NCI-H2171 (cell line): Measurements from ENCODE around the gene CPT1A.
A peak's percentile ranks its signal among the peaks of the same experiment; 100 is the strongest.
"Not testable (repeated sequence)": the region's sequence is repeated elsewhere in the genome, so short reads cannot be mapped to it uniquely, and the experiment has no call there.

Experiments used
- DNase-seq: peaks from one replicate; lab custom pipeline; 2025; lab: John Stamatoyannopoulos, UW

CPT1A gene

DNA sequence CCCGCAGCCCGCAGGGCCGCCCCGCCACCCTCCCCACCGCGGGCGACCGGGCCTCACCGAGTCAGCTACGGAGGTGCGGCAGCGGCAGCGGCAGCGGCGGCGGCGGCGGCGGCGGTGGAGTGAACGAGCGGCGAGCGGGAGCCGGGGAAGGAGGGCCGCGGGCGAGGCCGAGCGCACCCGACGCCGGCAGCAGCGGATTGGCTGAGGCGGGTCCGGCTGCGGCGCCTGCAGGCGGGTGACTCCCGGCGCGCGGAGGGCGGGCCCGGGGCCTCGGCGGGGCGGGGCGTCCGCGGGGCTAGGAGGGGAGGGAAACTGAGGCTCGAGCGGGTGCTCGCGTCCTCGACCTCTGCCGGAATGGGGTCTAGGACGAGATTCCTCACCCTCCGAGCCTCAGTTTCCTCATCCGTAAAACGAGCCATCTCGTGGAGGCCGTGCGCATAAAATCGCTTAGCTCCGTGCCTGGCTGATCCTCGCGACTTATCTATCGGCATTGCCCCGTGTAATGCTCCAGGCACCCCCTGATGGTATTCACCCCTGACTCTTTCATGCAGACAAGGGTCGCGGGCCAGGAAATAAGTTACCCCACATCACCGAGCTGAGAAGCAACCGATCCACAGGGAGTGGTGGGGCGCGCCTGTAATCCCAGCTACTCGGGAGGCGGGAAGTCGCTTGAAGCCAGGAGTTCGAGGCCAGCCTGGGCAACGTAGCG is at the start of gene CPT1A:
TSS of gene CPT1A (minus strand) at position 199 of the 709 bp plus-strand sequence. CDS start 26,442 bp downstream, outside the sequence.
- DNase-seq: no peak

DNA sequence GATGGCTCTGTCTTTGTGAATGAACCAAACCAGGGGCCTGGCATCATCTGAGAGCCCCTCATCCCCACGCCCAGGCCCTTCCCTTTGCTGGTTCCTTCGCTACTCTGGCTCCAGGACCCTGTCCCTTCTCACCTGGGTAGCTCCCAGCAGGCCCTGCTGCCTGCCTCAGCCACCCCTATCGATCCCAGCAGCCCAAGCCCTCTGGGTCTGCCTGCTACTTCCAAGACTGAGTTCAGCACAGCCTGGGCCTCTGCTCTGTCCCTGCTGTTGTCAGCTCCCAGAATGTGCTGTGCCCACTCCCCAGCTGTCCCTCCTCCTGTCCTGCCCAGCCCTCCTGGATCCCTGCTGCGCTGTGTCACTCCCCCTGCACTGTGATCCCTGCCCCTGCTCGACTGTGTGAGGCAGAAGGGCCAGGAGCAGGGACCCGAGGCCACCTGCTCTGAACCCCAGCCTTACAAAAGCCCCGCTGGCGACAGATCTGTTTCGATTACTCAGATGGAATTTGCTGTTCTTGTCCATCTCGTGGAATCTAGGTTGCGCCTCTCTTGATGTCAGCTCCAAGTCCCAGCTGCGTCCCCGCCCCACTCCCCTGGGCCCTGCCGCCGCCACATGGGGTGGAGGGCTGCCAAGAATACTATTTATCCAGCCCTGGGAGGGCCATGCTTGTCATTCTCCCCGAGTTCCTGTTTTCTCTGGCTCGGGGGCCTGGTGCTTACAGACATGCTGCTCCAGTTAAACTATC is 48.9 kb upstream of the CPT1A start:
- peak; percentile 37 for DNase-seq

DNA sequence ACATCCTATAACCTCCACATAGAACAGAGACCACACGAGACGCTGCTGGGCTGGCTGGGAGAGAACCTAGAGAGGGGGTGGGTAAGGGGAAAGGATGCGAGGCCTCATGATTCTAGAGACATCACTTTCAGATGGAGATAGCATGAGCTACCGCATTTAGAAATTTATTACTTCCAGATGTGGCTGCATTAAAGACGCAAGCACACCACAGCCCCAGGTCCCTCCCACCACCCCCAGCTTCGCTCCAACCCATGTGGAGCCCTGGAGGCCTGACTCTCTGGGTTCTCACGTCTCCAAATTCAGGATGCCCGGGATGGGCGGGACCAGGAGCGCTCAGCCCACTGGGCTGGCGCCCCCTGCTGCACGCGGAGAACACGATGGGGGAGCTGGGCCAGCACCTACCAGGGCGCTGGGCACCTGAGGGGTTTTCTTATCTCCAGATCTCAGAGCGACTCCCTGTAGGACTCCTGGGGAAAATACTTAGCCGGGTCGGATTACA is 48.3 kb upstream of the CPT1A start:
- DNase-seq: no peak

DNA sequence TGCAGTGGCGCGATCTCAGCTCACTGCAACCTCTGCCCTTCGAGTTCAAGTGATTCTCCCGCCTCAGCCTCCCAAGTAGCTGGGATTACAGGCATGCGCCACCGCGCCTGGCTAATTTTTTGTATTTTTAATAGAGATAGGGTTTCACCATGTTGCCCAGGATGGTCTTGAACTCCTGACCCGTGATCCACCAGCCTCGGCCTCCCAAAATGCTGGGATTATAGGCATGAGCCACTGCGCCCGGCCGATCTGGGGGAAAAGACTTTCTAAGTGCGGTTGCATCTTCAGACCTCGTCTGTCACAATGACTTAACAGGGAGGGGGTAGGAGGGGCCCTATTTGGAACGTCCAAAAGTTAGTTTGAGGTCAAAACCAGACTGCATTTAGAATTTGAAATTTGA is 43.1 kb upstream of the CPT1A start:
- not testable (repeated sequence) for DNase-seq

DNA sequence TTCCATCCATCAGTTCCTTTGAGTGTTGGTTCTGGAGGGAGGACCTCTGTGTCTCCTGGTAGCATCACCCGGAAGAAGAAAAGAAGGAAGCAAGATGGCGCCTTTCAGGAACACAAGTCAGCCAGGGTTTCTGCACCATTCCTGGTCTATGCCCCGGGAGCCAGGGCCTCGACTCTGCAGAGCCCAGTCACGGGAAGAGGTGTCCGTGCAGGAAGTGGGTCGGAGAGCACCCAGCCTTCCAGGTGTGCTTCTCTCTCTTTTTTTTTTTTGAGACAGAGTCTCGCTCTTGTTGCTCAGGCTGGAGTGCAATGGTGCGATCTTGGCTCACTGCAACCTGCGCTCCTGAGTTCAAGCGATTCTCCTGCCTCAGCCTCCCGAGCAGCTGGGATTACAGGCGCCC is 40.7 kb upstream of the CPT1A start:
- DNase-seq: no peak

DNA sequence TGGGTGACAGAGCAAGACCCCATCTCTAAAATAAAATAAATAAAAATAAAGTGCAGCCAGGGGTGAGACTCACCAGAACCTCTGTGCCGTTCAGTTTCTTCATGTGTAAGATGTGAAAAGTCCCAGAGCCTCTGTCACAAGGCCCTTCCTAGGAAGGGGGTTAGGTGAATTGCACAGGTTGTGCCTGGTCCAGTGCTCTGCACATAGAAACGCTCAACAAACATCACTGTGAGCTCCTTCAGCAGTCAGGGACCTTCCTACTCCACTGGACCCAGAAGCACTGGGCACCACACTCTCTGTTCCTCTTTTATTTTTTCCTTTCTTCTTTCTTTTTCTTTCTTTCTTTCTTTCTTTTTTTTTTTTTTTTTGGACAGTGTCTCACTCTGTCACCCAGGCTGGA is 39.6 kb upstream of the CPT1A start:
- DNase-seq: no peak

DNA sequence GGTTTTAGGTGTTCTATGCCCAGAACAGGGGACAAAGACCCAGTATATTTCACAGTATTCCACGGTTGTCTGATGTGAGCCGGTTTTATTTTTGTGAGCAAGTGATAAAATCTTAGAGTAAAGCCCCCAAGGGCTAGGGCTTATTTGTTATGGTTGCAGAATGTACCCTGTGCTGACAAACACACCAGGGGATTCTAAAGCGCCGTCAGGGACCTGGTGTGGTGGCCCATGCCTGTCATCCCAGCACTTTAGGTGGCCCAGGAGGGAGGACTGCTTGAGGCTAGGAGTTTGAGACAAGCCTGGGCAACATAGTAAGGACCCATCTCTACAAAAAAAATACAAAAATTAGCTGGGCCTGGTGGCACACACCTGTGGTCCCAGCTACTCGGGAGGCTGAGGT is 39.1 kb upstream of the CPT1A start:
- no peak for DNase-seq

DNA sequence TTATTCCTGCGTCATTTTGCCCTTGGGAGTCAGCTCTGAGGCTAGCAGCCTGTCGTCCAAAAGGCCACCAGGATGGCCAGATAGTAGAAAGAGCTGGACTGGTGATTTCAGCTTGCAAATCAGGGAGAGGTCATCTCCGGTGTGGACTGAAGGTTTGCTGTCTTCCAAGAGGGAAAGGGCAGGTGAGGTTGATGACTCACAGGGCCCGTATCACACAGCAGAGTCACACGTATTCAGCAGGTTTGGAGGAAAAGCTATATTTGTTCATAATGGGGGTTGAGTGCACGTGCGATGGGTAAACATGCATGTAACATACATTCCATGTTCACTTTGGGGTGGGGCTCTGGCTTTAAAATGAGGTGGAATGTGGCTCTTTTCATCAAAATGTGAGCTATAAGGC is 36.3 kb upstream of the CPT1A start:
- no peak for DNase-seq

DNA sequence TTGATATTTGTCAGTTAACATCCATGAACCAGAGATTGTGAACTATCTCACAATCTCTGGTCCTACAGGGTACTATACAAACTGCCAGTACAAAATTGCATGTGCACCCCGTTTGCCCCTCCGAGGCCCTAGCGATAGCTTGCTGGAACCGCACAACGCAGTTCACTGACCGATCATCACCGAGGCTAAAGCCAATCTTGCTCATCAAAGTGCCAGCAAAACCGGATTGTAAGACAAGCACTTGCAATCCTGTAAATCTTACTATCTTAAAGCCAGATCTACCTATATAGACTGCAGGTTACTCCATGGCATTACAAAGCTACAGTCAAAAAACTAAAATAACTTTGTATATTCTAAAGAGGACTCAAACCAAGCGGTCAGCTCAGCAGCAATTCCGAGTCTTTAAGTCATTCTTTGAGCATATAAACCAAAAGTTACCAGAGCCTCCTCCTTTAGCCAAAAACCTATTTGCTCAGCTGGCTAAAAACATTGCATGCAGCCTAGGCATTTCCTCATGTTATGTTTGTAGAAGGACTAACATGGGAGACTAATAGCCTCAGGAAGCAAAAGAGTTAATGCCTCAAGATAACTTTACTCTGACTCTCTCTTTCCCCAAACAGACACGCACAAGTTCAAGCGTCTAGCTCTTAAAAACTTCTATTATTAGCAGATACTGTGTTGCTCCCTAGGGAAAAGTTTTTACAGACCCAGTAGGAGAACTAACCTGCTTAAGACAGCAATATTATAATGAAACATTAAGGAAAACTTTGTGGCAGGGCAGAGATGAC is 30.7 kb upstream of the CPT1A start:
- DNase-seq: no peak

DNA sequence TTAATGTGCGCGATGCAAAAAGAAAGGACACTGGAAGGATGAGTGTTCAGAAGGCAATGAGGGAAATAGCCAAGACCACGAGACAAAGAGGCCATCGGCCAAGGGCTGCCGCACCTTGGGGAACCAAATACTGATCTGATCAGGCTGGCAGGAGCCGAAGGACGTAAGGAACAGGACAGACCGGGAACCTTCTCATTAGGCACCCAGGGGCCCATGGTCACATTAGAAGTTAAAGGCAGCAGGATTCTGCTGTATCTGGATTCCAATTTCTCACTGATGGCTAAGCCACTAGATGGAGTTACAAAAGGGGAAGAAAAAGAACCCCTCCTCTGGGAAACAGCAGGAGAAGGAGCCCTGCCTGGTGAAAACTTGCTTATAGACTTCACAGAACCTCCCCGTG is 28.8 kb upstream of the CPT1A start:
- no peak for DNase-seq

DNA sequence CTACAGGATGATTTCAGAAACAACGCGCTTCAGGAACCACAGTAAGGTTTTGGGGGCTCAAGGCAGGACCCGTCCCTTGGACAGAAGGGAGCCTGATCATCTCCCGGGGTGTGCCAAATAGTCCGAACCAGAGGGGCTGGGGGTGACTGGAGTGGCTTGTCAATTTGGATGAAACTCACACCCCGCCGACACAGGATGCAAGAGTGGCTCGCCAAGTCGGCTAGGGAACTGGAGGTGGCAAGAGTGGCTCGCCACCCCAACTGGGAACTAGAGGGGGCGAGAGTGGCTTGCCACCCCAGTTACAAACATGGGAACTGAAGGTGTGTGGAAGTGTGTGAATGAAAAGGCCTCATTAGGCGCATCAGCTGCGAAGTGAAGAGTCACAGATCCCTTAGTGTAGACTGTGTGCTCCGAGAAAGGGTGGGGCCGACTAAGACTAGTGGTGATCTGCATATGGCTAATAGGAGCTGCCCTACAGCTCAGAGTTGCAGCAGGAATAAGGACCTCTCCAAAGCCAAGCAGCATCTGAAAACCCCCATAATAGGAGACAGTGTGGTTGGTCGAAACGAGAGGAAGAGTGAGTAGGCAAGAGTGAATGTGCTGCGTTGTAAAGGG is 26.6 kb upstream of the CPT1A start:
- DNase-seq: no peak

DNA sequence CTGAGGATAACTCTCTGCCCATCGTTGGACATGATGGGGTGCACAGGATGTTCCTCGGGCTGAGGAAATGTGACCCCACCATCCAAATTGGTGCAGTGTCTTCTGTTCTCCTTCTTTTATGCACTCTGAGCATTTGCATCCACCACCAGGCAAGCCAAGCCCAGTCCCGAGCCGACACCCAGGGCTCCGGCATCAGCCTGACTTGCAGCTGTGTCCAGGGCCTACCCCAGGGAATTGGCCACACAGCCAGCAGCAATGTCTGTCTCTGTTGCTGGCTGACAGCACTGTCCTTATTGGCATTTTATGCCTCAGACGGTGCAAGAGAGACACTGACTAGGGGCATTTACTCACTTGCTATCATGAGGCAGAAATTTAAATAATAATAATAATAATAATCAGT is 25.4 kb upstream of the CPT1A start:
- no peak for DNase-seq

DNA sequence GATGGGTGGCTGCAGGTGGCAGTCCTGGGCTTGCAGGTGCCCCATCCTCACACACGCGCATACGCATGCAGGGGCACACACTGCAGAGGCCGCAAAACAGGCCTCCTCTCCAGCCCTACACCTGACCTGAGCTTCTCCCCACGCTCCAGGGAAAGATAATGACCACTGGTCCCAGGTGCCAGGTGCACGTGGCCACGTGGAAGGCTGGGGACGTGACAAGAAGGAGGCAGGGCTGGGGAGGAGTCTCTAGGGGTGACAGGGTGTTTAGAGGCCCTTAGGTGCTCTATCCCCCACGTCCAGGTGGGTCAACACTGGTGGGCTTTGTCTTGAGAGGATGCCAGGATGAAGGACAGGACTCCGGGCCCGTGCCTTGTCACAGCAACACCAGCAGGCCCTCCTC is 23.5 kb upstream of the CPT1A start:
- no peak for DNase-seq

DNA sequence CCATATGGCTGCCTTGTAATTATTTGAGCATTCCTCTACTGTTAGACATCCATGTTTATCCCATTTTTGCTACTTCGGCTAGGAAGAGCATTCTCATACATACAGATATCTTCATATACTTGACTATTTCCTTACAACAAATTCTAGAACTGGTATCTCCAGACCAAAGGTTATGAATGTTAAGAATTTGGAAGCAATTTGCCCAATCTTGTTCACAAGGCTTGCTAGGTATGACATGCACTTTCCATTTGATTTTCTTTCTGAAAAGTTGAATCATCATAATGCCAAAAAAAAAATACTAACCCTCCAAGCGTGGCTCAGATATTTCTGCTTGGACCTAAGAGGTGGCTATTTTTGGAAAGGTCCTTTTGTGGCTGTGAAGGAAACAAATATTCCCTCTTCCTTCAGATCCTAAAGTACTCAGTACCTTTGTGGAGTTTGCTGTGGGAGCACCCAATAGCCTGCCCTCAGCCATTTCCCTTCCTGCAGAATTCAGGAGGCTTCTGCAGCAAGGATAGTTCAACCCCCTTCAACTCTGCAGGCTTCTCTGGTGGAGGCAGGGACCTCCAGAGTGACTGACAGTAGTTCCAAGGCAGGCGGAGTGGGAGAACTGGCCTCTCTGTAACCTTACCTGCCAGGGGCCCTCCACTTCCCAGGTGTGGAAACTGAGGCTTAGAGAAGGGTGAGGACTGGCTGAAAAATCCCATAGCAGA is 22.0 kb upstream of the CPT1A start:
- DNase-seq: no peak

DNA sequence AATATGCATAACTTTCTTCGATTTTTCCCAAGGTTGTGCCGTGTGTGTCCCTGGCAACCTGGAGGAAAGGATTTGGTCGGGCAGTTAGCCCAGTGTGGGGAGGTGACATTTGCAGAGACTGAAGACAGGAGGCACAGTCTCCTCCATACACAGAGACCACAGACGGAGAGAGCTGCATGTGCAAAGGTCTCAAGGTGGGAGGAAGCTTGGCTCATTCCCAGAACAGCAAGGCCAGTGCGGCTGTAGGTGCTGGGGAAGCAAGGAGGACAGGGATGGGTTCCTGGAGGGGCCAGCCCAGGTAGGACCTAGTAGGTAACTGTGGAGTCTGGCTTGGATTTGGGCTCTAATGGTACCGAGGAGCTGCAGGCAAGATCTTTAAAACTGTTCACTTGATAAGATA is 20.7 kb upstream of the CPT1A start:
- DNase-seq: no peak

DNA sequence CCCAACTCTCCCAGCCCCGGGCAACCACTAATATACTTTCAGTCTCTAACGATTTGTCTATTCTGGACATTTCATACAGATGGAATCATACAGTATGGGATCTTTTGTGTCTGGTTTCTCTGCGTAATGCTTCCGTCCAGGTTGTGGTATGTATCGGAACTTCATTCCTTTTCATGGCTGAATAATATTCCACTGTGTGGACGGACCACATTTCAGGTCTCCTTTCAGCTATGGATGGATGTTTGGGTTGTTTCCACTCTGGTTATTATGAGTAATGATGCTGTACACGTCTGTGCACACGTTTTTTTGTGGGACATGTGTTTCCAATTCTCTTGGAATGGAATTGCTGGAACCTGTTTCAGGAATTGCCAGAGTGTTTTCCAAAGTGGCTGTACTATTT is 17.4 kb upstream of the CPT1A start:
- DNase-seq: no peak

DNA sequence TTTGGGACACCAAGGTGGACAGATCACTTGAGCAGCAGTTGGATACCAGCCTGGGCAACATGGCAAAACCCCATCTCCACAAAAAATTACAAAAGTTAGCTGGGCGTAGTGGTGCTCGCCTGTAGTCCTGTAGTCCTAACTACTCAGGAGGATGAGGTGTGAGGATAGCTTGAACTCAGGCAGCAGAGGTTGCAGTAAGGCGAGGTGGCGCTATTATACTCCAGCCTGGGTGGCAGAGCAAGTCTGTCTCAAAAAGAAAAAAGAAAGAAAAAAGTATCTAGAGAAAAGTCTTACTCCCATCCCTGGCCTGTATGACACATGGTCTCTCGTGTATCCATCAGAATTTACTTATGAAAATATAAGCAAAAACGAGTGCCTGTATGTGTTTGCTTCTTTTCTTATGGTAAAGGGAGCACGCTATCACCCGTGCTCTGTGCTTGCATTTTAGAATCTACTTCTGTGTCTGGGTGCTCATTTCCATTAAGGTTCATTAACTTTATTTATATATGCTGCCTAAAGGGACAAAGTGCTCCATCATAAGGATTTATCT is 15.4 kb upstream of the CPT1A start:
- DNase-seq: no peak

DNA sequence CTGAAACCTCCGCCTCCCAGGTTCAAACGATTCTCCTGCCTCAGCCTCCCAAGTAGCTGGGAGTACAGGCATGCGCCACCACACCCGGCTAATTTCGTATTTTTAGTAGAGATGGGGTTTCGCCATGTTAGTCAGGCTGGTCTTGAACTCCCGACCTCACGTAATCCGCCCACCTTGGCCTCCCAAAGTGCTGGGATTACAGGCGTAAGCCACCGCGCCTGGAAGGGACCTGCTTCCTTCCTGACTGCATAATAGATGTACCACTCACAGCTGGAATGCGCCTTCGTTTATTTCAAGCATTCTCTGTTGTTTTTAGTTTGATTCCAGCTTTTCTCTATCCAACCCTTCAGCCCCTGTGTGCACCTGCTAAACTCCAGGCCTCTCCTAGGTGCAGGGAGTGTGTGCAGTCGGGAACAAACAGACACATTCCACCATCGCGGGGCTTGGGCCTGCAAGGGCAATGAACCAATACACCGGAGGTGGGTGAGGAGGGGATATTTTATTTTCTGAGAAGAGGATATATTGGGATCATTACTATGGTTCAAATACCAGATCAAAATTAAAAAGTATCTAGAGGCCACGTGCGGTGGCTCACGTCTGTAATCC is 14.8 kb upstream of the CPT1A start:
- DNase-seq: not testable (repeated sequence)

DNA sequence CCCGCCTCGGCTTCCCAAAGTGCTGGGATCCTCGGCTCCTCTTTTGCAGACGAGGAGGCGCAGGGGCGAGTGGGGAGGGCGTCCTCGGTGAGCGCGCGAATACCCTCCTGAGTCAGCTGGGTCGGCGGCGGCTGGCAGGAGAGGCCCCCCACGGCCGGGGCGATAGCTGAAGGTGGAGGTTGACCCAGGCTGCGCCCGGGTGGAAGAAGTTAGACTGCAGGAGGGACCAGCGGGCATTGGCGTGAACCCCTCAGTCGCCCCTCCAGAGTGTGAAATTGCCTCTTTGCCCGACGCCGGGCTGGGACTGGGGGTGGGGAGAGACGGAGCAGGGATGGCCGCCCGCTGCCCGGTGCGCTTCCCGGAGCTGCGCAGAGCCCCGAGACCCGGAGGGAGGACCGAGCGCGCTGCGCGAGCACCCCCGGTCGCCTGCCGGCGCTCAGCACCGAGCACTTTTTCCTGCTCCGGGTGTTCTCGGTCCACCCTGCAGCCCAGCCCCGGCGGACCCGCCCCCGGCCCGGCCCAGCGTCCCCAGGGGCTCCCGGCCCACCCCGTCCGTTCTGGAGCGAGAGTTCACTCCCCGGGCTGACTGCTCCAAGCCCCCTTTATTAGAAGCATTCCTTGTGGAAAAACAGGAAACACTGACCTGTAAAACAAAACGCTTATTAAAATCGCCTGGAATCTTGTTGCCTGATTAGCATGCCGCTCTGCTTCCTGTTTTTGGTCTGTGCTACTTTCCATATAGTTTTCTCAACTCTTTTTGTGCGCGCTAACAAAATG is 13.7 kb upstream of the CPT1A start:
- no peak for DNase-seq
